Fibroblast of villous mesenchyme (primary cell): ENCODE measurements around the gene MFAP4. TPM values are rescaled to one million over a fixed set of nuclear protein-coding genes. Genes with fewer than 3 reads are reported as not detected.
A peak's percentile ranks its signal among the peaks of the same experiment; 100 is the strongest.

Experiments used
- DNase-seq: peaks from one replicate; pipeline ENCODE4 v3.0.0-alpha.2; 2010; ENCODE audit warnings: low read depth
- H3K4me3 ChIP-seq: 2 replicates; pipeline ENCODE4 v1.5.1; 2011; ENCODE audit warnings: low read depth, mild to moderate bottlenecking, low read length
- CTCF ChIP-seq: IDR thresholded peaks from 2 replicates; pipeline ENCODE4 v1.5.1; 2012; ENCODE audit warnings: low read depth, mild to moderate bottlenecking, low read length; ENCODE audit not compliant: insufficient read depth
- total RNA-seq: library from RNA; depleted of rRNA; stranded (reverse); fragments of >200 nt; gene quantifications from 2 replicates; pipeline ENCODE4 v1.2.3, GENCODE V29; 2012

The MFAP4 gene
- total RNA-seq, 1 donor = 17.7 TPM

- H3K4me3 ChIP-seq = peak overlapping the region; percentile 67
- peak; percentile 90 for DNase-seq
- TF ChIP-seq CTCF = no peak
Observed at GRCh38 chr17:19386051-19386929, 700 bp downstream of the MFAP4 start.

GRCh38 chr17:19385521-19385983, 1.4 kb downstream of the MFAP4 start:
- no peak for TF ChIP-seq CTCF
- H3K4me3 ChIP-seq = peak overlapping the region; percentile 67
- no peak for DNase-seq

GRCh38 chr17:19384723-19385391, 2.1 kb downstream of the MFAP4 start:
- no peak for TF ChIP-seq CTCF
- H3K4me3 ChIP-seq = peak overlapping the region; percentile 67
- peak; percentile 97 for DNase-seq

- no peak for TF ChIP-seq CTCF
- no peak overlapping the region for H3K4me3 ChIP-seq
- no peak for DNase-seq
Observed at GRCh38 chr17:19383681-19384470, 3.1 kb downstream of the MFAP4 start.

GRCh38 chr17:19382531-19383444, 4.2 kb downstream of the MFAP4 start:
- no peak for TF ChIP-seq CTCF
- no peak overlapping the region for H3K4me3 ChIP-seq
- no peak for DNase-seq
